ENCODE data around the gene KLHL29. TPM values are rescaled to one million over a fixed set of nuclear protein-coding genes. Genes with fewer than 3 reads are reported as not detected.

Gene KLHL29
- total RNA-seq, 1 donor from 2014 or later: 17.5 TPM

GRCh38 chr2:23422089-23423061 lies 37.4 kb downstream of the KLHL29 start:
- Mint-ChIP-seq H3K9me3 (ENCODE audit: unreplicated experiment) (no peaks in the 10 kb centered on the region), H3K36me3 (ENCODE audit: low read depth, unreplicated experiment) (no peaks in the 10 kb centered on the region), H3K27me3 (ENCODE audit: unreplicated experiment) (peaks cover 9% of the 10 kb centered on the region), H3K4me1 (ENCODE audit: unreplicated experiment) (no peaks in the 10 kb centered on the region), H3K27ac (ENCODE audit: unreplicated experiment) (no peak overlapping the region), H3K4me3 (ENCODE audit: unreplicated experiment) (no peak overlapping the region)
- no peak for TF ChIP-seq CTCF (IDR thresholded peaks at IDR 0.05; ENCODE audit: unreplicated experiment)
- DNase-seq (ENCODE audit: low spot score): no peak

- DNase-seq (ENCODE audit: low spot score): no peak
- Mint-ChIP-seq H3K9me3 (ENCODE audit: unreplicated experiment) (no peaks in the 10 kb centered on the region), H3K27me3 (ENCODE audit: unreplicated experiment) (peaks cover 4% of the 10 kb centered on the region), H3K36me3 (ENCODE audit: low read depth, unreplicated experiment) (no peaks in the 10 kb centered on the region), H3K4me1 (ENCODE audit: unreplicated experiment) (no peaks in the 10 kb centered on the region), H3K4me3 (ENCODE audit: unreplicated experiment) (no peak overlapping the region), H3K27ac (ENCODE audit: unreplicated experiment) (no peak overlapping the region)
- no peak for TF ChIP-seq CTCF (IDR thresholded peaks at IDR 0.05; ENCODE audit: unreplicated experiment)
Measured at GRCh38 chr2:23423062-23423872, 38.3 kb downstream of the KLHL29 start.

GRCh38 chr2:23423873-23424680 lies 39.1 kb downstream of the KLHL29 start:
- Mint-ChIP-seq H3K9me3 (ENCODE audit: unreplicated experiment) (no peaks in the 10 kb centered on the region), H3K27me3 (ENCODE audit: unreplicated experiment) (peaks cover 7% of the 10 kb centered on the region), H3K36me3 (ENCODE audit: low read depth, unreplicated experiment) (no peaks in the 10 kb centered on the region), H3K27ac (ENCODE audit: unreplicated experiment) (no peak overlapping the region), H3K4me1 (ENCODE audit: unreplicated experiment) (no peaks in the 10 kb centered on the region), H3K4me3 (ENCODE audit: unreplicated experiment) (no peak overlapping the region)
- no peak for DNase-seq (ENCODE audit: low spot score)
- no peak for TF ChIP-seq CTCF (IDR thresholded peaks at IDR 0.05; ENCODE audit: unreplicated experiment)

- Mint-ChIP-seq H3K9me3 (ENCODE audit: unreplicated experiment) (no peaks in the 10 kb centered on the region), H3K27ac (ENCODE audit: unreplicated experiment) (no peak overlapping the region), H3K4me1 (ENCODE audit: unreplicated experiment) (no peaks in the 10 kb centered on the region), H3K27me3 (ENCODE audit: unreplicated experiment) (peaks cover 9% of the 10 kb centered on the region), H3K4me3 (ENCODE audit: unreplicated experiment) (no peak overlapping the region), H3K36me3 (ENCODE audit: low read depth, unreplicated experiment) (no peaks in the 10 kb centered on the region)
- no peak for TF ChIP-seq CTCF (IDR thresholded peaks at IDR 0.05; ENCODE audit: unreplicated experiment)
- DNase-seq (ENCODE audit: low spot score): no peak
Measured at GRCh38 chr2:23425338-23425871, 40.4 kb downstream of the KLHL29 start.

All from endothelial cell (in vitro differentiated cells).